Left cardiac atrium (tissue), 4 donors: ENCODE data around the gene PTPRN2. TPM values are rescaled to one million over a fixed set of nuclear protein-coding genes. Genes with fewer than 3 reads are reported as not detected.

ENCODE experiments used
- ATAC-seq, 2 donors: fragments of 200-7000 bp; cut with Tn5 transposase; one replicate each; pipeline ENCODE4 v1.9.1; 2020; ENCODE audit warnings: mild to moderate bottlenecking in 2 of 2, moderate library complexity in 2 of 2
- DNase-seq: peaks from one replicate; pipeline ENCODE4 v3.0.0-alpha.2; 2020
- intact Hi-C, 2 donors: fragments of 100-400 bp; cut with DNase I; formaldehyde crosslinking; loops; one replicate each; pipeline versions ENCODE4 v1.14.1 to v1.15.1; 2022 to 2023
- total RNA-seq, 2 donors: library from RNA; stranded (reverse); fragmentation: NEBNext Ultra II Directional; extraction: Animal tissue kit (Norgen Biotek cat#: 25700); gene quantifications; one replicate each; pipeline ENCODE4 v1.2.1, GENCODE V29; 2021
- donor health status: DM: no; HTN: yes; CAD: no.
- donor health status: DM: no; HTN: yes; CAD: no; lungs with severe emphysema.
- donor health status: DM: yes; HTN: yes; CAD: no.
- donor health status: Dilated cardiomyopathy.

PTPRN2 gene
- total RNA-seq, 2 donors from 2014 or later: 1.9 to 2.3 TPM

GRCh38 chr7:158016180-158017097 lies 571.2 kb downstream of the PTPRN2 start:
- ATAC-seq (peak; percentile 38 to 72), DNase-seq (peak; percentile 27)
- intact Hi-C loops: no loop called here

DNA sequence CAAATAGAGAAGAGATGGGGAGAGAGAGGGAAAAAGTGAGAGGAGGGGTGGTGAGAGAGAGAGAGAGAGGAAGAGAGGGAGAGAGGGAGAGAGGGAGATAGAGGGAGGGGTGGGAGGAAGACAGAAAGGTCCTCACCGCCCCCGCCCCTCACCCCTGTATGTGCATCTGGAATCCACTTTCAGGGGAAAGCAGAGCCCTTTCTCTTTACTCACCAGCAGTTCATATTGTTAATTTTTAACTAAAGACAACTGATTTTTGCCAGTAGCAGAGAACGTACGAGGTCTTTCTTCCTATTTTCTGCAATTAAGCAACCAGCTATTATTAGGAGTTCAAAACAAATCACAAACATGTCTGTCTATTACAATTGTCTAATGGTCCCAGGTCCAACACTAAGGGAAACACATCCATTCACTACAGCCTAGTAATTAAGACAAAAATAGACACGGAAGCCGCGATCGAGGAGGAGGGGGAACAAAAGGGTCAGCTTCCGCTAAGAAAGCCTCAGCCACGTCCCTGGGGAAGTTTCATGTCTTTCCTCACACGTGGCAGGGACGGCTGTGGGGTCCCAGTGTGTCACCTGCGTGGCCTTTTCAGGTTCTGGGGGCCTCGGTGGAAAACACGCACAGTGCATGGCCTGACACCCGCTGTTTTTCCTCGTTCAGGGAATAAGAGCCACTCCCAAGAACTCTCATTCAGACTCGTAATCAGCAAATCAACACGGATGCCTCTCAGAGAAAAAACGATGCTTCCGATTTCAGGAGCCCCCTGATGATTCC lies 572.0 kb downstream of the PTPRN2 start:
- ATAC-seq (peak in 1 of 2 donors; percentile 11), DNase-seq (no peak)
- intact Hi-C loops: no loop called here

DNA sequence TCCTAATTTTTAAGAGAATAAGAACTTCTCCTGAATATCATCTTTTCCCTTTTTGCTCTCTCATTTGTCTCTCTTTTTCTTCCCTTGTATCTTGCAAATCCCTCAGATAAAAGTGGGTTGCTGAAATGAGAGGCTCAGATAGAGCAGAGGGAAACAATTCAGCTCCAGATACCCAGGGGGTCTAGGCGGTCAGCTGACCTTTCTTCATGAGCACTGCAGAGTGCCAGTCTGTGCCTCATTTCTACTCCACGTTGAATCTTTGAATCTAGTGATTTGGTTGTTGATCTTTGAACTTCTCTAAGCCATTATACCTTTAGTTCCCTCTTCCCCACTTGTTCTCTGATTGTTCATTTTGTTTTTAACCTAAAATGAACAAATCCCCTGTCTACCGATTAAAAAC lies 572.6 kb downstream of the PTPRN2 start:
- ATAC-seq (no peak), DNase-seq (no peak)
- intact Hi-C loops: no loop called here

DNA sequence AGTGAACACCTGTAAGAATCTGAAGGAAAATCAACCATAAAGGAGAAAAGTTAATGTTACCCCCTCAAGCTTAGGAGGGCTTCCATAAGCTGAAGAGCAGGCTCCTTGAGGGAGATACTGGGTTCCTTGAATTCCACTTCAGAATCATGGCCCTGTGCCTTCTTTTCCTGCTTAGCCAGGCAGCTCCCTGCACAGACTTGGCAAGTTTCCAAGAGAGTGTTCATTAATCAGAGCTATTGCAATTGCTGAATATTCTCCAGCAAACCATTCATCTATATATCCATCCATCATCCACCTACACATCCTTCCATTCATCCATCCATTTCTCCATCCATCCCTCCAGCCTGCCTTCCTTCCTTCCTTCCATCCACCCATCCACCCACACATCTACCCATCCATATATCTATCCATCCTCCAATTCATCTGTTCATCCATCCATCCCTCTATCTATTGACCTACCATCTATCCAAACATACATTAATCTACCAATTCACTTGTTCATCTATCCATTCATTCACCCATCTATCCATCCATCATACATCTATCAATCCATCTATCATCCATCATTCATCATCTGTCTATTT lies 574.4 kb downstream of the PTPRN2 start:
- ATAC-seq (no peak), DNase-seq (no peak)
- intact Hi-C loops: no loop called here

DNA sequence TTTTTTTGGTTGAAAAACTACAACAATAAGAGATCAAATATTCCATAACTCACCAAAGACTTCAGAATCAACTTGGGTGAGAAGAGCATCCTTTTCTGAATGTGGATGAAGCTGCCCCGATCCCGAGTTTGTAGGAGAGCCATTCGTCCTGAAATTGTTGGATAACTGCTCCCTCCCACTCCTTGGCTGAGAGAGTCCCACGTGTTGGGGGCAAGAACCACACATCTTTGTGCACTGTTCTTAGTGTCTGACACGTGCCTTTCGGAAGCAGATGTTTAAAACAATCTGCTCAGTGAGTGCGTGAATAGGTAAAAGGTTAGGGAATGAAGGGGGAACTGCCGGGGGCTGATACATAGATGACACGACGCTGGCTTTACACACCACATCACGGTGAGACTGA lies 575.7 kb downstream of the PTPRN2 start:
- no peak for ATAC-seq
- intact Hi-C loops: no loop called here
- DNase-seq: no peak

GRCh38 chr7:158010961-158011693 lies 576.5 kb downstream of the PTPRN2 start:
- DNase-seq (no peak), ATAC-seq (no peak)
- intact Hi-C loops: no loop called here

DNA sequence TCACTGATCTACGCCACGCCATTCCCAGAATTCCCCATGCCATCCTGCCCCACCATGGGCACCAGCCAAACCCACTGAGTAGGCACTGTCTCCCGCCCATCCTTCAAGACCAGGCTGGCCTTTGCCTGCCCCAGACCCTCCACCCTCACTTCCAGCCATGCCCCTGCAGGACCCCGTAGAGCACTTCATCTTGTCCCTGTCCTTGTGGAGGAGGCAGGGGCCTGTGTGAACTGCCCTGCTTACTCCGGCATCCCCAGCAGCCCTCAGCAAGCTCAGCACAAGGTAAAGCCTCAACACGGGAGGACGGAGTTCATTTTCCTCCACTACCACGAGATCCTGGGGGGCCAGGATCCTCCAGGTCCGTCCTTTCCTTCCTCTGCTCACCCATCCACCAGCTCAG lies 577.7 kb downstream of the PTPRN2 start:
- intact Hi-C loops: no loop called here
- no peak for ATAC-seq
- no peak for DNase-seq

DNA sequence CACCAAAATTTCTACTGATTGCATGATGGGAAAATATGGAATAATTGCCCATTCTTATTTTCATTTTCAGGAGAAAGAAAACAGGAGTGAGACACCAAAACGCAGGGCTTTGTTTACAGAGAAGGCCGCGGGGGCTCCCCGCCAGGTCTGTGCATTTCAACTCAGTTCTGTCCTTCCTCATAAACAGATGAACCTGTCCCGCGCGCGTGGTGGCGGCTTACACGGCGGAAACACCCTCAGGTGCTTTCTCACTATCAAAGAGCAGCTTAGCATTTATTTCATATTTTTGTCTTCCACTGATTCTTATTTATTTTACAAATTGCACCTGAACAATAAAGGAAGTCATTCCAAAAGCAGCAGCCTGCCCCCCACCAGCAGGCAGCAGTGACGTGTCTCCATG lies 579.4 kb downstream of the PTPRN2 start:
- no peak for ATAC-seq

DNA sequence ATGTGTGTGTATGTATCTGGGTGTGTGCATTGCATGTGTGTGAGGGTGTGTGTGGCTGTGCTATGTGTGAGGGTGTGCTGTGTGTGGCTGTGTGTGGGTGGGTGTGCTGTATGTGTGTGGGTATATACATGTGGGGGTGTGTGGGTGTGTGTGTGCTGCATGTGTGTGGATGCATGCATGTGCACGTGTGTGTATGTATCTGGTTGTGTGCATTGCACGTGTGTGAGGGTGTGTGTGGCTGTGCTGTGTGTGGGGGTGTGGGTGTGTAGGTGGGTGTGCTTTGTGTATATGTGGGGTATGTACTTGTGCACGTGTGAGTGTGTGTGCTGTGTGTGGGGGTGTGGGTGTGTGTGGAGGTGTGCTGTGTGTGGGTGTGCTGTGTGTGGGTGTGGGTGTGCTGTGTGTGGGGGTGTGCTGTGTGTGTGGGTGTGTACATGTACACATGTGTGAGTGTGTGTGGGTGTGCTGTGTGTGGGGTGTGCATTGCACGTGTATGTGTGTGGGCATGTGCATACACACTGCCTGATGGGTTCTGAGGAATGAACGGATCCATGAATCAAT lies 579.8 kb downstream of the PTPRN2 start:
- DNase-seq (no peak), ATAC-seq (no peak)
- intact Hi-C loops: no loop called here

More for the DNA sequence above, 579.4 kb downstream of the PTPRN2 start:
- intact Hi-C loops: no loop called here
- no peak for DNase-seq

GRCh38 chr7:158006841-158007696 lies 580.6 kb downstream of the PTPRN2 start:
- intact Hi-C loops: no loop called here
- ATAC-seq (no peak), DNase-seq (no peak)

- intact Hi-C loops: no loop called here
- no peak for DNase-seq
- no peak for ATAC-seq
Observed at GRCh38 chr7:158005531-158005930, 582.1 kb downstream of the PTPRN2 start.

- intact Hi-C loops: no loop called here
- DNase-seq (no peak), ATAC-seq (no peak)
Observed at GRCh38 chr7:158004123-158004490, 583.5 kb downstream of the PTPRN2 start.

DNA sequence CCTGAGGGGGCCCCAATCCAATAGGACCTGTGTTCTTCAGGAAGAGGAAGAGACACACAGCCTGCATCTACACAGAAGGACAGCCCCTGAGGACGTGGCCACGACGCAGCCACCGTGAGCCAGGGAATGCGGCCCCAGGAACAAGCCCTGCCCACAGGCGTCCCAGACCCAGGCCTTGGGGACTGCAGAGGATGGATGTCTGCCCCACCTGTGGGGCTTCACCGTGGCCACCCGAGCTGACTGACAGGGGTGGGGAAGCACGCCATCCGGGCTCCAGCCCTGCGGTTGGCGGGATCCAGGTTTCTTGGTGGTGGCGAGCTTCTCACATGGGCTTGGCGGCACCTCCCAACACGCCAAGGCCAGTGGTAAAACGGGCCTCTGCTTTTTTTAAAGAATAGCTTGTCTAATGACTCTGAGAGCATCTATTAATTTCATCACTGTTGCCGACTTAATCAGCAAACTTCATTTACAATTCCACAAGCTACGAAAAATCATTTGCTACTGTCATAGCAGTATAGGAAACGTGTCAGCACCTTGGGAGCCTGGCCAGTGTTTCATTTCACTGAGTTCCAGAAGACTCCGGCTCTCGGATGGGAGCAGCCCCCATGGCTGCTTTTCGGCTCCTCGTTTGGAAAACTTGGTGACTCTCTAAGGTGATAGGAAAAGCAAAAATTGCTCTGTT lies 584.0 kb downstream of the PTPRN2 start:
- intact Hi-C loops: no loop called here
- DNase-seq (no peak), ATAC-seq (no peak)

DNA sequence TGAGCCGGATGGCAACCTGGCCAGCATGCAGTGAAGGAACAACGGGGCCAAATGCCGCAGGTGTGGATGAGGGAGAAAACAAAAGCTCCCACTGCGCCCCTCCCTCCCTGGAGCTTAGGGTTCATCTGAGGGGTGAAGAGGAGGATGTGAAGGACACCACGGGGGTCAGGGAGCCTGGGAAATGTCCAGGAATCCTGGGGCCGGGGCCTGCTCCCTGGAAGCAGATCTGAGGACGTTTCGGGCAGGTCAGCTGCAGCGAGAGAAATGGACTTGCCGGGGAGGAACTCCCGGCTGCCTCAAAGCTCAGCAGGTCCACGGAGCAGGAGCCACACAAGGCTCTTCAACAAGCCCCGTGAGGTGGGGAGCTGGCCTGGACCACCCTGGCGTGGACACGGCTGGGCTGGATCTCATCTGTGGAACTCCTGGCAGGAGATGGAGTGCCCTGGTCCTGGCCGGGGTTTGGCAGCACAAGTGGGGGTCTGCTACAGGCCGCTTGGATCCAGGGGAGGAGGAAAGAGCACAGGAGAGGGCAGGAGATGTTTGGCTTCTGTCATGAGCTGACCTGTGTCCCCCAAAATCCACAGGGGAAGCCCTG lies 585.0 kb downstream of the PTPRN2 start:
- no peak for ATAC-seq
- intact Hi-C loops: no loop called here
- no peak for DNase-seq

DNA sequence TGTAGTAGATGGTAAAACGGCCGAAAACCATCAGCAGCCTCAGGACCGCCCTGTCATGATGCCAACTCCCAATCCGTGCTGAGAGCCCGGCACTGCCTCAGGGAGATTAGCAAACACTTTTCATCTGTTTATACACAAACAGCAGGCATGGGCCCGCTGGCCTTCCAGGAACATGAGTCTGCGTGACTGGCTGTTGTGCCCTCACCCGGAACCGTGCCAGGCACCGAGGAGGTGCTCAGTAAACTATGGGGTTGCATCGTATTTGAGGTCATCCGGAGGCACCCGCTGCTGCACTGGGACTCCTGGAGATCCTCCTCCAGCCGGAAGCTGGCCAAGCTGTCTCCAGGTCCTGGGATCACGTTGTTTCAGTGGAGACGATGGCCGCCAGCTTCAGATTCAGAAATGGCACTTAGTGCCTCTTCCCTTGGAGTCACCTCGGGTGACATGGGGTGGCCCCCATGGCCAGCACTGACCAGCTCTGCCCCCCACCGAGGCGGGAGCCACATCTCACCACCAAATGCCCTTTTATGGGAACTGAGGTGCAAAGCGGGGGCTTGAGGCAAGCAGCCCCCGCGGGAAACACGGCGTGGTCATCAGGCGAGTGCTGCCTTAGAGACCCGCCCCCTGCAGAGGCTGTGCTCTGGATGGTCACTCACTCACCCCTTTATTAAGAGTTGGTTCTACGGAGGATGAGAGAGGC lies 585.9 kb downstream of the PTPRN2 start:
- DNase-seq (no peak), ATAC-seq (no peak)

GRCh38 chr7:158001003-158001402 lies 586.6 kb downstream of the PTPRN2 start:
- intact Hi-C loops: no loop called here
- DNase-seq: no peak
- no peak for ATAC-seq

More for the DNA sequence above, 585.9 kb downstream of the PTPRN2 start:
- intact Hi-C loops: no loop called here

DNA sequence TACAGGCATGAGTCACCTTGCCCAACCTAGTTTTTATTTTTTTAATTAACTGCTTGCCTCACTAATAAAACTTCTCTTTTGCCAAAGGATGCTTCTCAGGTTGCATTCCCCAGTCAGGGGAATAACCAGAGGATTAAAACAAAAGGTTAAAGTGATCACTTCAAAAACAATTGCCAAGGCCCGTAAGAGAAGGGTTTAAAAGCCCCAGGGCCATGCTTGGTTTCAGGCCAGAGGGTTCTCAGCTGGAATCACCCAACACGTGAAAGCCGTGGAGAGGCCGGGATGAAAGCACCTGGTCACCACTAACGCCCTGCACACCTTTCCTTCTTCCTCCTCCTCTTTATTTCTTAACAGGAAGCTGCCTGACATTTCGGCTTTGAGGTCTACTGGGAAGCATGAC lies 587.5 kb downstream of the PTPRN2 start:
- no peak for ATAC-seq
- intact Hi-C loops: no loop called here
- DNase-seq: no peak
